Hepatocyte (in vitro differentiated cells): Measurements from ENCODE around the gene LPCAT3.

Source experiments
- CTCF ChIP-seq: fragments of 200-600 bp; sonication (generic); IDR thresholded peaks from 2 replicates; pipeline ENCODE4 v1.5.1; 2016; ENCODE audit warnings: antibody characterized with exemption, mild to moderate bottlenecking; ENCODE audit not compliant: poor library complexity
- EZH2phosphoT487 ChIP-seq: fragments of 200-600 bp; sonication (generic); IDR thresholded peaks from one replicate; pipeline ENCODE4 v1.6.1; 2018; ENCODE audit warnings: antibody characterized with exemption, mild to moderate bottlenecking, low read depth, moderate library complexity; ENCODE audit not compliant: unreplicated experiment, severe bottlenecking

GRCh38 chr12:6966351-6966750, 51.9 kb downstream of the LPCAT3 start:
- no peak for TF ChIP-seq CTCF
- TF ChIP-seq EZH2phosphoT487, result no peak
